GM12873 (cell line): Measurements from ENCODE around the gene SLC11A2.

ENCODE experiments used
- TF ChIP-seq, protein P1 (sequence below): IDR thresholded peaks from 2 replicates; pipeline ENCODE4 v1.5.1; 2012; ENCODE audit warnings: low read depth, mild to moderate bottlenecking, moderate library complexity, low read length, control low read depth; ENCODE audit not compliant: insufficient read depth; ENCODE audit errors: missing control alignments

Gene SLC11A2

DNA sequence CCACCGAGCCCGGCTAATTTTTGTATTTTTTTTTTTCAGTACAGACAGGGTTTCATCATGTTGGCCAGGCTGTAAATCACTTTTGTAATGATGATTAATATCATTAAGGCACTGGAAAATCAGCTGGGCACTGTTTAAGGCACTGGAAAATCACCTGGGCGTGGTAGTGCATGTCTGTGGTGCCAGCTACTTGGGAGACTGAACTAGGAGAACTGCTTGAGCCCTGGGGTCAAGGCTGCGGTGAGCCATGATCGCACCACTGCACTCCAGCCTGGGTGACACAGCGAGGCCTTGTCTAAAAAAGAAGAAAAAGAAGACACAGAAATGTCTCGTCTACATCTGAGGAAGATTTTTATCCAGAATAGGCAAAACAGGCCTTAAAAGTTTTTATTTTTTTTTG, 12.7 kb downstream of the SLC11A2 start:
- TF ChIP-seq, protein P1, sequence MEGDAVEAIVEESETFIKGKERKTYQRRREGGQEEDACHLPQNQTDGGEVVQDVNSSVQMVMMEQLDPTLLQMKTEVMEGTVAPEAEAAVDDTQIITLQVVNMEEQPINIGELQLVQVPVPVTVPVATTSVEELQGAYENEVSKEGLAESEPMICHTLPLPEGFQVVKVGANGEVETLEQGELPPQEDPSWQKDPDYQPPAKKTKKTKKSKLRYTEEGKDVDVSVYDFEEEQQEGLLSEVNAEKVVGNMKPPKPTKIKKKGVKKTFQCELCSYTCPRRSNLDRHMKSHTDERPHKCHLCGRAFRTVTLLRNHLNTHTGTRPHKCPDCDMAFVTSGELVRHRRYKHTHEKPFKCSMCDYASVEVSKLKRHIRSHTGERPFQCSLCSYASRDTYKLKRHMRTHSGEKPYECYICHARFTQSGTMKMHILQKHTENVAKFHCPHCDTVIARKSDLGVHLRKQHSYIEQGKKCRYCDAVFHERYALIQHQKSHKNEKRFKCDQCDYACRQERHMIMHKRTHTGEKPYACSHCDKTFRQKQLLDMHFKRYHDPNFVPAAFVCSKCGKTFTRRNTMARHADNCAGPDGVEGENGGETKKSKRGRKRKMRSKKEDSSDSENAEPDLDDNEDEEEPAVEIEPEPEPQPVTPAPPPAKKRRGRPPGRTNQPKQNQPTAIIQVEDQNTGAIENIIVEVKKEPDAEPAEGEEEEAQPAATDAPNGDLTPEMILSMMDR, result no peak

DNA sequence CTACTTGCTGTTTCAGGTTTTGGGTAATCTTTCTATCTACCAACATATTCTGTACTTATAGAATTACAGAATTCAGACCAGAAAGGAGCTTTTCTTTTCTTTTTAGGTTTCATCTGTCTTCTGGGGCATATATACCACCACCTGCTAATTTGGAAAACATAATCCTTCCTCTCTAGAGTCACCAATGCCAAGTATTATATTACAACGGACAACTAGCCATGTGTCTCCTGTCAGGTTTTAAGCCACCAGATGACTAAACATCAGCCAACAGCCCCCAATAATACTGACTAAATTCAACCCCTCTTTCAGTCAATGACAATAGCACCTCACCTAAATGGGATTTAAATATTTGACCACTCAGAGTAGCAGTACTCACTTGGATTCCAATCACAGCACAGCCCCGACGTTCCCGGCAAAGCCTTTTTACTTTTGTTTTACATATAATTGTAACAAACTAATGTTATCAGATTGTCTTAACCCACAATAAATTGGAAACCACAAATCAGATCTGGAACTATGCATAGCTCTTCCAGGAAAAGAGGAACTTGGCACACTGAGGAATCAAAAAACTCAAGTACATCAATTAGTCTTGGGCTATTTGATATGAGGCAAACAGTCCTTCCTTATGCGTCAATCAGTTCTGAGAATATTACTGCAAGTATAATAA, 13.5 kb downstream of the SLC11A2 start:
- TF ChIP-seq, protein P1, result no peak

DNA sequence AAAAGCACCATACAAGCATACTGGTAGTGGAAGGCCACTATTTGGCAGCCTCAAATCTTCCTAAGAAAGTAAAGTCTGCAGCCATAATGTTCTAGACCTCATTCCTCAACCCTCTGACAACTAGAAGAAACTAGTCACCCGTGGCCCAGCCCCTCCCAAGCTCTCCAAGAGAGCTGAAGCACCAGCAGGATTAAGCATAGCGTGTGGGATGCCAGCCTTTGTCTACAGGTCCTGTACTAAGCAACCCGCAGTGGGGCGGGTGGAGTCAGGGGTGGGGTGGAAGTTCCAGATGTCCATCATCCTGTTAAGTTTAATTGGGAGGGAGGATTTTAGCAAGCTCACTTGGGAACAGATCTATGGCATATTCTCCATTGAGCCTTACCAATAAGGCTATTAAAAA, 14.2 kb downstream of the SLC11A2 start:
- TF ChIP-seq, protein P1, result no peak

DNA sequence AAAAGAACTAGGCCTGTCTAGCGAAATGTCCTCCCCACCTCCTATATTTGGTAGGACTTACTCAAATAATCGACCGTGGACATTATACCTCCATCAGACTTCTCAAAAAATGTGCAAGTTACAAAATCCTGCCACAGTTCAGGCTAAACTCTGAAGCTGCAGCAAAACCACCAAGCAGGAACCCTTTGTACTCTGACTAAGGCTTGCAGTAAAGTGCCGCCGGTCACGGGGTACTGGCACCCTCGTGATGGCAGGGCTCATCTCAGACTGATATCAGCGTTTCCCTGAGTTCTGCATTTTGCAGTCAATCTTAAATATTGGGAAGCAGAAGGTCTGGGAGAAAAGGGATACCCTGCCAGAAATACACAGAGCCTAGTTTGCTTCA, 17.1 kb downstream of the SLC11A2 start:
- TF ChIP-seq, protein P1, result no peak

DNA sequence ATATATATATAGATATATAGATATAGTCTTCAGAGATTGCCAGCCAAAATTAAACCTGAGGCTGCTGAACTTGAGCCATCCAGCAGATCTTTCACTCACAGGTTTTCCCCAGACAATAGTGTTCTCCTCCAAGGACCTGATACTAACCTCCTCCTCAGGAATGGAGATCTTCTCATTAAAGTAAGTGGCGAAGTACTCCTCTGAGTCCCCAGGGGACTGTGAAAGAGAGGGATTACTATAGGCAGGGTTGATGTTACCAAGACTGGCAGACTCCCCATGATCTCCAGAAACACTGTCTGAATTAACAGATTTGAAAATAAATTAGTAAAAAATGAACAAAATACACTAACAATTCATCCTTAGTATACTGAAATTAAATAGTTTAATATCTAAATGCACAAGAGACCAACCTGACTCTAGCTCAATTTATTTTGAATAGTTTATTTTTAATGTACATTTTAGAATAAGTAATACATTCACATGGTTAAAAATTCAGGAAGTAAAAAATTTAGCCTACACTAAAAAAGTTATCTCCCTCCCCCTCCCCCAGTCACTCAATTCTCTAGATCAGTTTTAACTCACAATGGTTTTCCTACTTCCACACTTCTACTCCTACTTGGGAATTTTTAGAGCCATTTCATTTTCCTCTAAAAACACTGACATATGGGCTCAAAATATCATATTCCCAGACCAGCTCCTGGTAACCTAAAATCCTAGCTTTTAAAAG, 17.7 kb downstream of the SLC11A2 start:
- TF ChIP-seq, protein P1, result no peak

DNA sequence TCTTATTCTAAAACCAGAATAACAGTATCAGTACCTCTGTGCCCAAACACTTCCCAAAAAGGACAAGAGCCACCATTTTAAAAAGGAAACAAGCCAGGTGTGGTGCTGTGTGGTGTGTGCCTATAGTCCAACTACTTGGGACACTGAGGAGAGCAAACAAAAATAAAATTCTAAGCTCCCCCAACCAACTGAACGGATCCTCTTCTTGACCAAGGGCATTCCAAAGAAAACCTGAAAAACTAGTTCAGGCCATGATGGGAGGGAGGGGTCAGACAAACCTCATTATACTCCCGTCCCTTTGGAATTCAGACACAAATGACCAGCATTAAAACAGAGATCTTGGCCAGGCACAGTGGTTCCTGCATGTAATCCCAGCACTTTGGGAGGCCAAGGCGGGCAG, 20.5 kb downstream of the SLC11A2 start:
- TF ChIP-seq, protein P1, result no peak

DNA sequence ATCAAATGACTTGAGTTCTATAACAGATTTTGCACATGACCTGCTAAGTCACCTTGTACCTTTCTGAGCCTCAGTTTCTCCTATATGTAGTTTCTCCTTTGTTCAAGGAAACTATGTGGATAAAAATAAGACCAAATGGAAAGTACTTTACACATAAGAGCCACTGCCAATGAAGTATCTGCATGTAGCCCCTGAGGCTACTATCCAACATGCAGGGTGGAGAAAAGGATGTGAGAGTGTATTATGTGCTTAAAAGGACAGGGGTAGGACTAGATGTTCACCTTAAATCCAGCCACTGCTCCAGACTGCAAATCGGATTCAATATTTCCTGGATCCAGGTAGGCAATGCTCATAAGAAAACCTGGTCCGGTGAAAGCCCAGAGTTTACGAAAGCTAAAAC, 21.2 kb downstream of the SLC11A2 start:
- TF ChIP-seq, protein P1, result no peak
